HG03103 (cell line): Measurements from ENCODE around the gene MAD2L1.
"Not testable (repeated sequence)": the region's sequence is repeated elsewhere in the genome, so short reads cannot be mapped to it uniquely, and the experiment has no call there.

Source experiments
- ATAC-seq: cut with Tn5 transposase; IDR thresholded peaks from one replicate; pipeline ENCODE4 v1.9.1; 2021; ENCODE audit warnings: low read depth; ENCODE audit not compliant: unreplicated experiment

Gene MAD2L1

GRCh38 chr4:120066517-120067340 lies at the start of gene MAD2L1:
Gene MAD2L1 (minus strand): TSS chr4:120066848. CDS start chr4:120066734, 114 bp downstream.
- peak; percentile 83 for ATAC-seq

- no peak for ATAC-seq
These were observed 45.1 kb upstream of the MAD2L1 start for GRCh38 chr4:120111745-120112144.

GRCh38 chr4:120109406-120109805 lies 42.8 kb upstream of the MAD2L1 start:
- no peak for ATAC-seq

- ATAC-seq = peak; percentile 93
These were observed 38.8 kb upstream of the MAD2L1 start for GRCh38 chr4:120105472-120105871.

- no peak for ATAC-seq
These were observed 30.1 kb upstream of the MAD2L1 start for GRCh38 chr4:120096508-120097297.

- ATAC-seq = no peak
These were observed 21.9 kb upstream of the MAD2L1 start for GRCh38 chr4:120088507-120088906.

GRCh38 chr4:120088066-120088465 lies 21.4 kb upstream of the MAD2L1 start:
- not testable (repeated sequence) for ATAC-seq

GRCh38 chr4:120085705-120086104 lies 19.1 kb upstream of the MAD2L1 start:
- ATAC-seq = no peak

GRCh38 chr4:120084327-120084726 lies 17.7 kb upstream of the MAD2L1 start:
- ATAC-seq = no peak

- ATAC-seq = no peak
These were observed 16.5 kb upstream of the MAD2L1 start for GRCh38 chr4:120083152-120083551.

GRCh38 chr4:120082251-120082650 lies 15.6 kb upstream of the MAD2L1 start:
- ATAC-seq = no peak

GRCh38 chr4:120081726-120082125 lies 15.1 kb upstream of the MAD2L1 start:
- no peak for ATAC-seq

- no peak for ATAC-seq
These were observed 13.9 kb upstream of the MAD2L1 start for GRCh38 chr4:120080533-120080932.

GRCh38 chr4:120079839-120080520 lies 13.3 kb upstream of the MAD2L1 start:
- no peak for ATAC-seq

- ATAC-seq = no peak
These were observed 11.6 kb upstream of the MAD2L1 start for GRCh38 chr4:120078216-120078615.

GRCh38 chr4:120071192-120071795 lies 4.6 kb upstream of the MAD2L1 start:
- no peak for ATAC-seq

GRCh38 chr4:120070196-120070595 lies 3.5 kb upstream of the MAD2L1 start:
- no peak for ATAC-seq

GRCh38 chr4:120065974-120066516 lies 603 bp downstream of the MAD2L1 start:
- ATAC-seq = peak; percentile 50

GRCh38 chr4:120064887-120065286 lies 1.8 kb downstream of the MAD2L1 start:
- no peak for ATAC-seq

- not testable (repeated sequence) for ATAC-seq
These were observed 2.9 kb downstream of the MAD2L1 start for GRCh38 chr4:120063711-120064110.
